ENCODE data around the gene CYTH3. TPM values are rescaled to one million over a fixed set of nuclear protein-coding genes. Genes with fewer than 3 reads are reported as not detected.

The CYTH3 gene
- total and polyA plus RNA-seq, 2 experiments from 2014 or later = 34.2 to 47.1 TPM

DNA sequence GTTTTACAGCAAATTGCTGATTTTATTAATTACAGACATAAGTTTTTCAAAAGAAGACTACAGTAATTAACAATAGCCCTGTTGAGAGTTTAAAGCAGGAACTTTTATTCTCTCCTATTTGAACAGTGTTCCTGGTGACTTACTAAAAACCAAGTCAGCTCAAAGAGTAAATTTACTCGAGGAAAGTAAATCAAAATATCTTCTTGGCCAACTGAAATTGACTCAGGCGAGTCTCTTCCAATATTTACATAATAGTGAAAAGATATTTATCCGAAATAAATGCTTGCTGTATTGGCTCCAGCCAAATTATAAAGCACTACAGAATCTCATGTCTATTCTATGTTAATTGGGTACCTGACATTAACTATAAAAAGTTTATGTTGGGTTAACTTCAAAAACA lies 13.2 kb downstream of the CYTH3 start:
- DNase-seq = peak; percentile 43
- H3K4me3 ChIP-seq = peak overlapping the region; percentile 44
- TF ChIP-seq EZH2phosphoT487 (IDR thresholded peaks at IDR 0.05; ENCODE audit: insufficient read depth, low read depth) (no peak), EZH2 (IDR thresholded peaks at IDR 0.05; ENCODE audit: insufficient read depth, poor library complexity, severe bottlenecking) (no peak)
- H2AFZ ChIP-seq = no peak overlapping the region
- WGBS, 2 experiments (ENCODE audit: low coverage in 1 of 2, low lambda C conversion rate in 2 of 2, missing lambda C conversion rate in 2 of 2) = 7 to 9% methylated on average over 3 of the region's 3 CpGs
- no peaks in the 10 kb centered on the region for H3K27me3 ChIP-seq (replicated peaks; ENCODE audit: insufficient read depth)
- no peaks in the 10 kb centered on the region for H3K36me3 ChIP-seq (ENCODE audit: low read depth)
- peaks cover 98% of the 10 kb centered on the region for H3K79me2 ChIP-seq (ENCODE audit: insufficient read depth)
- no peaks in the 10 kb centered on the region for H3K9me2 ChIP-seq (ENCODE audit: insufficient read depth)
- H3K9me3 ChIP-seq (ENCODE audit: low read depth) = no peaks in the 10 kb centered on the region
- H3K4me2 ChIP-seq (ENCODE audit: unreplicated experiment) = peak overlapping the region; percentile 80
- H3K27ac ChIP-seq = peak overlapping the region; percentile 90
- peaks cover 56% of the 10 kb centered on the region for H3F3A ChIP-seq (ENCODE audit: insufficient read depth)
- in situ Hi-C loops (cut with MboI) = no loop called here
- peaks cover 79% of the 10 kb centered on the region for H3K4me1 ChIP-seq (ENCODE audit: insufficient read depth)
- H4K20me1 ChIP-seq (ENCODE audit: insufficient read depth) = no peaks in the 10 kb centered on the region; the same call in 1 of the 2 replicates
- H3K9ac ChIP-seq = peak overlapping the region; percentile 82

DNA sequence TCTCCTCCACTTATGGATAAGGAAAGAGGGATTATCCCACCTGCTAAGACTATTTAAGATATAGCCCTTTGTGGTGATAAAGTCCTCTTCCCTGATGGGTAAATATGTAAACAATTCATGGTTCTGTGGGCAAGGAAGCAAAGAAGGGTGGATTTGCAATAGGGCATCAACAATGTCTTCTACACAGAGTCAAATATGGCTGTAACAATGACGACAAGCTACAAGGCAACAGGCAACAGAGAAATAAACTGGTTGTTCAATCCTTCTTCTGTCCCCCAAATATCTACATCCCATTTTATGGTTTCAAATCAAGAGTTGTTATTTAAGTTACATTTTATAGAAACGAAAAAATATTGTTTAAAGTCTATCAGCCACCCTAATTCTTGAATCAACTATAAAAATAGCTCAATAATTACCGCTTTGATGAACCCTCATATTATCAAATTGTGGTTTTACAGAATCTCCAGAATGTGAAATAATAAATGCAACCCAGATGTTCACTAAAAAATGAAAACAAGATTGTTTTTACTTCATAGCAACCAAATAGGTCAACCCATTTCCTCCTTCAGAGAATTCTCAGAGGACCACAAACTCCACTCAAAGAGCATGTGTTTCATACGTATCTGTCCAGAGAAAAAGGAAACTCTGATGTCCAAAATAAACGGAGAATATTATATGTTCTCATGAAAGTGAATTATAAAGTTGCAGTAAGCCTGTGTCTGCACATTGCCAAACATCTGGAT lies 13.8 kb downstream of the CYTH3 start:
- in situ Hi-C loops (cut with MboI) = no loop called here
- Histone ChIP-seq H3K9me2 (ENCODE audit: insufficient read depth) (no peaks in the 10 kb centered on the region), H3K36me3 (ENCODE audit: low read depth) (no peaks in the 10 kb centered on the region), H3K9ac (peak overlapping the region; percentile 82), H3K4me3 (peak overlapping the region; percentile 44), H3K27ac (peak overlapping the region; percentile 90), H3K4me2 (ENCODE audit: unreplicated experiment) (peak overlapping the region; percentile 80), H3K79me2 (ENCODE audit: insufficient read depth) (peaks cover 98% of the 10 kb centered on the region), H4K20me1 (ENCODE audit: insufficient read depth) (no peaks in the 10 kb centered on the region), H3K27me3 (replicated peaks; ENCODE audit: insufficient read depth) (no peaks in the 10 kb centered on the region), H2AFZ (no peak overlapping the region), H3F3A (ENCODE audit: insufficient read depth) (peaks cover 59% of the 10 kb centered on the region), H3K9me3 (ENCODE audit: low read depth) (no peaks in the 10 kb centered on the region), H3K4me1 (ENCODE audit: insufficient read depth) (peaks cover 85% of the 10 kb centered on the region)
- DNase-seq = peak; percentile 91
- TF ChIP-seq EZH2 (IDR thresholded peaks at IDR 0.05; ENCODE audit: insufficient read depth, poor library complexity, severe bottlenecking) (no peak), EZH2phosphoT487 (IDR thresholded peaks at IDR 0.05; ENCODE audit: insufficient read depth, low read depth) (peak; percentile 86; the same call in 1 of the 2 replicates)
- 2 to 4% methylated on average over 5 of the region's 5 CpGs for WGBS, 2 experiments (ENCODE audit: low coverage in 1 of 2, low lambda C conversion rate in 2 of 2, missing lambda C conversion rate in 2 of 2)

DNA sequence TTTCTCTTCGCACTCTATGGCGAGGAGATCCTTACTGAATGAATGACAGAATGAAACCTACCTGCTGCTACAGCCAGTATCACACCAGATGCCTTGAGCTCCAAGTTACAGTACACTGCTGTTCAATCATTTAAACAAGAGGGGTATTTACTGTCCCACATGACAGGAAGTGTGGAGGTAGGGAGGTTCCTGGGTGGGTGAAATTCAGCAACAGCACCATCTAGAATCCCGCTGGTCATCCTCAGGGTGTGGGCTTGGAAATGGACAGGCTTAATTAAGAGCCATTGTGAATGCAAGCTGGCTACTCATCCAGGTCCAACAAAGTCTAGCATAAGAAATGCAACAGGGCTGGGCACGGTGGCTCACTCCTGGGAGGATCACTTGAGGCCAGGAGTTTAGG lies 14.7 kb downstream of the CYTH3 start:
- H3K9ac ChIP-seq = peak overlapping the region; percentile 82
- TF ChIP-seq EZH2 (IDR thresholded peaks at IDR 0.05; ENCODE audit: insufficient read depth, poor library complexity, severe bottlenecking) (no peak), EZH2phosphoT487 (IDR thresholded peaks at IDR 0.05; ENCODE audit: insufficient read depth, low read depth) (no peak)
- H3K36me3 ChIP-seq (ENCODE audit: low read depth) = no peaks in the 10 kb centered on the region
- in situ Hi-C loops (cut with MboI) = no loop called here
- H3K4me3 ChIP-seq = no peak overlapping the region
- H3K4me1 ChIP-seq (ENCODE audit: insufficient read depth) = peaks cover 95% of the 10 kb centered on the region
- H3K27ac ChIP-seq = peak overlapping the region; percentile 90
- no peak overlapping the region for H2AFZ ChIP-seq
- DNase-seq = no peak
- H3F3A ChIP-seq (ENCODE audit: insufficient read depth) = peaks cover 66% of the 10 kb centered on the region
- peak overlapping the region; percentile 80 for H3K4me2 ChIP-seq (ENCODE audit: unreplicated experiment)
- no peaks in the 10 kb centered on the region for H4K20me1 ChIP-seq (ENCODE audit: insufficient read depth)
- H3K9me3 ChIP-seq (ENCODE audit: low read depth) = no peaks in the 10 kb centered on the region
- H3K9me2 ChIP-seq (ENCODE audit: insufficient read depth) = no peaks in the 10 kb centered on the region
- H3K27me3 ChIP-seq (replicated peaks; ENCODE audit: insufficient read depth) = no peaks in the 10 kb centered on the region
- WGBS, 2 experiments (ENCODE audit: low coverage in 1 of 2, low lambda C conversion rate in 2 of 2, missing lambda C conversion rate in 2 of 2) = 90 to 93% methylated on average over 4 of the region's 4 CpGs
- H3K79me2 ChIP-seq (ENCODE audit: insufficient read depth) = peaks cover 97% of the 10 kb centered on the region

DNA sequence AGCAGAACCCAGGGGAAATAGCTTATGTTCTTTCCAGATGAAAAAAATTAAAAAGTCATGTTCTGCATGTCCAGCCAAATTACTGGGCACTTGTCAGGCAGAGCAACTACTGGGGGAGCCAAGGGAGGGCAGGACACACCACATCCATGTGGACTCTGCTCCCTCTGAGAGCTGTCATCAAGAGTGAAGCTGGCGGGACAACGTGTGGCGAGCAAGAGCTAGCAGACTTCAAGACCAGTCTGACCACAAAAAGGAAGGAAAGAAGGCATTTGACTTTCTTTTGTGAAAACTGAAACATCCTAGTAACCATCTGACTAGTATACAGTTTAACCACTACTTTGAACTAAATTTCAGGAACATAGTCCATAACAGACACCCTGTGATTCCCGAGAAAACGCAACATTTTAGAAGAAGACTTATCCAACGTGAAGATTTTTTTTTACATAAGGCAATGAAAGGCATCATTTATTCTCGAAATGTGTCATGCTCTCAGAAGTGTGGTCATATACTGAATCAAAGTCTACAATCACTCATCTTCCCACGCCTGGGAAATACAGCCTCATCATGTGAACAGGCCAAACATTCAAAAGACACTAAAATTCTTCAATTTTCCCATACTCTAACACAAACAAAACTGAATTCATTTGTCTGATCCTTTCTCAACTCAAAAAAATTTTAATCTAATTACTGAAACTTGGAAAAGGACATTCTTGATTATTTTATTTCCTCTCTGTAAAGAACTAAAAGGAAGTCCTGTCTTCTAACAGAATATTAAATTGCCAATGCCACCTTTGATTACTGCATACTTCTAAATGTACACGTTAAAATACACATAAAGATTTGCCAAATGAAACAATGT lies 15.5 kb downstream of the CYTH3 start:
- peaks cover 96% of the 10 kb centered on the region for H3K4me1 ChIP-seq (ENCODE audit: insufficient read depth)
- peak overlapping the region; percentile 82 for H3K9ac ChIP-seq
- no peaks in the 10 kb centered on the region for H3K9me2 ChIP-seq (ENCODE audit: insufficient read depth)
- in situ Hi-C loops (cut with MboI) = no loop called here
- H3K4me2 ChIP-seq (ENCODE audit: unreplicated experiment) = peak overlapping the region; percentile 80
- H2AFZ ChIP-seq = no peak overlapping the region
- H3F3A ChIP-seq (ENCODE audit: insufficient read depth) = peaks cover 74% of the 10 kb centered on the region
- H3K79me2 ChIP-seq (ENCODE audit: insufficient read depth) = peaks cover 91% of the 10 kb centered on the region
- WGBS, 2 experiments (ENCODE audit: low coverage in 1 of 2, low lambda C conversion rate in 2 of 2, missing lambda C conversion rate in 2 of 2) = 14 to 21% methylated on average over 9 of the region's 9 CpGs
- no peaks in the 10 kb centered on the region for H3K36me3 ChIP-seq (ENCODE audit: low read depth)
- TF ChIP-seq EZH2phosphoT487 (IDR thresholded peaks at IDR 0.05; ENCODE audit: insufficient read depth, low read depth) = no peak
- no peak for TF ChIP-seq EZH2 (IDR thresholded peaks at IDR 0.05; ENCODE audit: insufficient read depth, poor library complexity, severe bottlenecking)
- H3K4me3 ChIP-seq = peak overlapping the region; percentile 21
- DNase-seq = peak; percentile 92
- H3K27me3 ChIP-seq (replicated peaks; ENCODE audit: insufficient read depth) = no peaks in the 10 kb centered on the region
- peak overlapping the region; percentile 90 for H3K27ac ChIP-seq
- H3K9me3 ChIP-seq (ENCODE audit: low read depth) = no peaks in the 10 kb centered on the region
- no peaks in the 10 kb centered on the region for H4K20me1 ChIP-seq (ENCODE audit: insufficient read depth)

Measured in GM23248 (cell line).